ENCODE results near the gene BRCA2. TPM values are rescaled to one million over a fixed set of nuclear protein-coding genes. Genes with fewer than 3 reads are reported as not detected.

BRCA2 gene
- total and polyA plus RNA-seq, 2 experiments from 2014 or later: 28.6 to 38.7 TPM

DNA sequence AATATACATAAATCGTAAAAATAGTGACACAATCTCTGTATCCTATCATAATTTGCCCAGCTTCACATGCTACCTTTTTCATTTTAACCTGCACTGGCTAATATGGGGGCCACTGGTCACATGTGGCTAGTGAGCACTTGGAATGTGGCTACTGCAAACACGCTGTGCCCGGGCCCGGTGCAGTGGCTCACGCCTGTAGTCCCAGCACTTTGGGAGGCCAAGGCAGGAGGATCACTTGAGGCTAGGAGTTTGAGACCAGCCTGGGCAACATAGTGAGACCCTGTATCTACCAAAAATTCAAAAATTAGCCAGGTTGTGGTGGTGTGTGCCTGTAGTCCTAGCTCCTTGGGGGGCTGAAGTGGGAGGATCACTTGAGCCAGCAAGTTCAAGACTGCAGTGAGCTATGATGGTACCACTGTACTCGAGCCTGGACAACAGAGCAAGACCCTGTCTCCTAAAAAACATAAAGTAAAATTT lies 114.2 kb downstream of the BRCA2 start (continued):
- no peak for TF ChIP-seq EZH2phosphoT487 (IDR thresholded peaks at IDR 0.05; ENCODE audit: unreplicated experiment)
- no peak for TF ChIP-seq ZNF331 (CRISPR knock-in tag; IDR thresholded peaks at IDR 0.05; ENCODE audit: low read depth)
- TF ChIP-seq POLR2AphosphoS5 (IDR thresholded peaks at IDR 0.05; ENCODE audit: low read depth): no peak
- TF ChIP-seq, protein P1, sequence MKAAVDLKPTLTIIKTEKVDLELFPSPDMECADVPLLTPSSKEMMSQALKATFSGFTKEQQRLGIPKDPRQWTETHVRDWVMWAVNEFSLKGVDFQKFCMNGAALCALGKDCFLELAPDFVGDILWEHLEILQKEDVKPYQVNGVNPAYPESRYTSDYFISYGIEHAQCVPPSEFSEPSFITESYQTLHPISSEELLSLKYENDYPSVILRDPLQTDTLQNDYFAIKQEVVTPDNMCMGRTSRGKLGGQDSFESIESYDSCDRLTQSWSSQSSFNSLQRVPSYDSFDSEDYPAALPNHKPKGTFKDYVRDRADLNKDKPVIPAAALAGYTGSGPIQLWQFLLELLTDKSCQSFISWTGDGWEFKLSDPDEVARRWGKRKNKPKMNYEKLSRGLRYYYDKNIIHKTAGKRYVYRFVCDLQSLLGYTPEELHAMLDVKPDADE (IDR thresholded peaks at IDR 0.05): no peak
- TF ChIP-seq, protein P2, sequence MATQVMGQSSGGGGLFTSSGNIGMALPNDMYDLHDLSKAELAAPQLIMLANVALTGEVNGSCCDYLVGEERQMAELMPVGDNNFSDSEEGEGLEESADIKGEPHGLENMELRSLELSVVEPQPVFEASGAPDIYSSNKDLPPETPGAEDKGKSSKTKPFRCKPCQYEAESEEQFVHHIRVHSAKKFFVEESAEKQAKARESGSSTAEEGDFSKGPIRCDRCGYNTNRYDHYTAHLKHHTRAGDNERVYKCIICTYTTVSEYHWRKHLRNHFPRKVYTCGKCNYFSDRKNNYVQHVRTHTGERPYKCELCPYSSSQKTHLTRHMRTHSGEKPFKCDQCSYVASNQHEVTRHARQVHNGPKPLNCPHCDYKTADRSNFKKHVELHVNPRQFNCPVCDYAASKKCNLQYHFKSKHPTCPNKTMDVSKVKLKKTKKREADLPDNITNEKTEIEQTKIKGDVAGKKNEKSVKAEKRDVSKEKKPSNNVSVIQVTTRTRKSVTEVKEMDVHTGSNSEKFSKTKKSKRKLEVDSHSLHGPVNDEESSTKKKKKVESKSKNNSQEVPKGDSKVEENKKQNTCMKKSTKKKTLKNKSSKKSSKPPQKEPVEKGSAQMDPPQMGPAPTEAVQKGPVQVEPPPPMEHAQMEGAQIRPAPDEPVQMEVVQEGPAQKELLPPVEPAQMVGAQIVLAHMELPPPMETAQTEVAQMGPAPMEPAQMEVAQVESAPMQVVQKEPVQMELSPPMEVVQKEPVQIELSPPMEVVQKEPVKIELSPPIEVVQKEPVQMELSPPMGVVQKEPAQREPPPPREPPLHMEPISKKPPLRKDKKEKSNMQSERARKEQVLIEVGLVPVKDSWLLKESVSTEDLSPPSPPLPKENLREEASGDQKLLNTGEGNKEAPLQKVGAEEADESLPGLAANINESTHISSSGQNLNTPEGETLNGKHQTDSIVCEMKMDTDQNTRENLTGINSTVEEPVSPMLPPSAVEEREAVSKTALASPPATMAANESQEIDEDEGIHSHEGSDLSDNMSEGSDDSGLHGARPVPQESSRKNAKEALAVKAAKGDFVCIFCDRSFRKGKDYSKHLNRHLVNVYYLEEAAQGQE (IDR thresholded peaks at IDR 0.05; ENCODE audit: unreplicated experiment): no peak
- TF ChIP-seq STAT1 (IDR thresholded peaks at IDR 0.05; ENCODE audit: unreplicated experiment): no peak
- TF ChIP-seq NANOG (IDR thresholded peaks at IDR 0.05; ENCODE audit: borderline replicate concordance): no peak
- TF ChIP-seq CREB1 (CRISPR knock-in tag; IDR thresholded peaks at IDR 0.05; ENCODE audit: low read depth): no peak
- no peak for TF ChIP-seq ZNF114 (CRISPR knock-in tag; IDR thresholded peaks at IDR 0.05)

DNA sequence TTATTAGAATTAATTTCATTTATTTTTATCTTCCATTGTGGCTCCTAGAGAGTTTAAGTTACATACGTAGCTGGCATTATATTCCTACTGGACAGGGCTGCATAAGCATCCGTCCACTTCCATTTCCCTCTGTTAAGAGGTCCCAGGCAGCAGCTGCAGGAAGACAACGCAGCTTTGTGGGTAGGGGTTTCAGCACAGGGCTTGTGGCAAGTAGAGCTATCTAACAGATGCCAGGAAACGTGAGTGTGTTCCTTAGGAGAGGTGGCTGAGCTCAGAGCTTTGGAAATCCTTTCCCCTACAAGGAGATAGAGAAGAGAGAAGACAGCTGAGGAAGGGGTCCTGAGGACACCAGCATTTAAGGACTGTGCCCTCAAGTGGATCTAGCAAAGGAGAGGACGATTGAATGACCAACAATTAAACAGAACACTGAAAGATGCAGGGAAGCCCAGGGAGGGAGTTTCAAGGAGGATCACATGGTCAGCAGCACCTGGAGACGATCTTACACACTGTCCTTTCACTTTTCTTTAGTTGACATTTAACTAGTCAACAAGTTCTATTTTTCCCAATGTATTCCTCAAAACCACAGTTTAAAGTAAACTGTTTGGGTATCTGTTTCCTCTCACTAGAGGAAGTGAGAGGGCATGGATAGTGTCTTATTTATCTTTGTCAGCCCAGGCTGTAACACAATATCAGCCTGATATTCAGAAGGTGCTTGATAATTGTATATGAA lies 114.9 kb downstream of the BRCA2 start:
- no peaks in the 10 kb centered on the region; the same call in 2 of the 3 replicates for H3K36me3 Mint-ChIP-seq (ENCODE audit: low read depth)
- no peak overlapping the region for H3K27ac Mint-ChIP-seq
- DNase-seq (ENCODE audit: low spot score) (no peak), ATAC-seq (no peak)
- H3K4me3 ChIP-seq: no peak overlapping the region
- H4K20me1 ChIP-seq (replicated peaks; ENCODE audit: insufficient read depth): 0 out of 2 replicates have a peak, but pooled peaks cover 3% of the 10 kb centered on the region
- peaks cover 14% of the 10 kb centered on the region; the same call in 1 of the 2 replicates for H3F3A ChIP-seq (replicated peaks; ENCODE audit: low read depth)
- H3K4me1 Mint-ChIP-seq: peaks cover 19% of the 10 kb centered on the region
- peaks cover 6% of the 10 kb centered on the region for H3K27me3 Mint-ChIP-seq (ENCODE audit: insufficient read depth, low read depth, poor library complexity)
- no peaks in the 10 kb centered on the region for H3K9me2 ChIP-seq (ENCODE audit: insufficient read depth)
- H3K27me3 ChIP-seq (ENCODE audit: insufficient read depth): peaks cover 16% of the 10 kb centered on the region
- H3K79me2 ChIP-seq (replicated peaks; ENCODE audit: insufficient read depth): 0 out of 2 replicates have a peak, but pooled peaks cover 5% of the 10 kb centered on the region
- H3K27ac ChIP-seq (ENCODE audit: low read depth): no peak overlapping the region
- H3K36me3 ChIP-seq (ENCODE audit: insufficient read depth): no peaks in the 10 kb centered on the region
- H2AFZ ChIP-seq: no peak overlapping the region
- peaks cover 18% of the 10 kb centered on the region for H3K4me1 ChIP-seq (ENCODE audit: insufficient read depth)
- no peak overlapping the region for H3K4me3 Mint-ChIP-seq
- no peaks in the 10 kb centered on the region for H3K9me3 Mint-ChIP-seq
- H3K4me2 ChIP-seq: no peak overlapping the region
- TF ChIP-seq, protein P2 (IDR thresholded peaks at IDR 0.05; ENCODE audit: unreplicated experiment): no peak
- TF ChIP-seq STAT1 (IDR thresholded peaks at IDR 0.05; ENCODE audit: unreplicated experiment) (no peak), ZNF114 (CRISPR knock-in tag; IDR thresholded peaks at IDR 0.05) (no peak), CREB1 (CRISPR knock-in tag; IDR thresholded peaks at IDR 0.05; ENCODE audit: low read depth) (no peak), POLR2AphosphoS5 (IDR thresholded peaks at IDR 0.05; ENCODE audit: low read depth) (no peak), EZH2phosphoT487 (IDR thresholded peaks at IDR 0.05; ENCODE audit: unreplicated experiment) (no peak), NANOG (IDR thresholded peaks at IDR 0.05; ENCODE audit: borderline replicate concordance) (no peak), EZH2 (IDR thresholded peaks at IDR 0.05; ENCODE audit: low read depth, unreplicated experiment) (no peak)
- TF ChIP-seq, protein P1 (IDR thresholded peaks at IDR 0.05): no peak
